Activated naive CD4-positive, alpha-beta T cell treated with anti-CD3 and anti-CD28 coated beads, Interleukin-2, amount 10 ng/mL, durations not matched to agents 5 hours and 36 hours (primary cell): Measurements from ENCODE around the gene MED25. TPM values are rescaled to one million over a fixed set of nuclear protein-coding genes. Genes with fewer than 3 reads are reported as not detected.

ENCODE experiments used
- microRNA-seq: library from miRNA; unstranded; fragments of <30 nt; microRNA quantifications from one replicate; pipeline ENCODE4 v1.2.0, GENCODE V29; 2022; ENCODE audit warnings: borderline microRNAs expressed, borderline replicate concordance
- total RNA-seq, 2 experiments: library from RNA; stranded (reverse); gene quantifications; one replicate each; pipeline ENCODE4 v1.2.3, GENCODE V29; 2021

The MED25 gene
- 10 to 100 TPM; 49.9 to 51.3 TPM for total RNA-seq

DNA sequence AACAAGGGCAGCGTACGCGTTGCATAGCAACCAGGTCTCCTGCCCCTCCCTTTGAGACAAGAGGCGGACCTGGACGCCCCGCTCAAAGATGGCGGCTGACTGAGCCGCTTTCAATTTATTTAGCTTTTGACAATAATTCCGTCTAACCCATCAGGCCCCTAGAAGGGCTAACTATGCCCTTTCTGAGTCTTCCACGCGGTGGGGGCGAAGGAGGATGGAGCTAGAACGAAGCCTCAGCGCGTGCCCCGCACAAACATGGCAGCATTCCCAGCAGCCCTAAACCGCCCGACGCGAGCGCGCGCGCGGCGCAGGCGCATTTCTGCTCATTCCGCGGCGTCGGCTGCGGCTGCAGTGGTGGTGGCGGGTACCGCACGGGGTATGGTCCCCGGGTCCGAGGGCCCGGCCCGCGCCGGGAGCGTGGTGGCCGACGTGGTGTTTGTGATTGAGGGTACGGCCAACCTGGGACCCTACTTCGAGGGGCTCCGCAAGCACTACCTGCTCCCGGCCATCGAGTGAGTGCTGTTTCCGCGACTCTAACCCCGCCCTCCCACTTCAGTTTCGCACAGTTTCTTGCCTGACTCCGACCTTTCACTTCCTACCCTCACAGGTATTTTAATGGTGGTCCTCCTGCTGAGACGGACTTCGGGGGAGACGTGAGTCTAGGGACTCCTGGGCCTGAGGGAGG lies at the start of gene MED25:
MED25 (plus strand) TSS at position 326 of the 685 bp plus-strand sequence; CDS start at position 379, 53 bp downstream.

DNA sequence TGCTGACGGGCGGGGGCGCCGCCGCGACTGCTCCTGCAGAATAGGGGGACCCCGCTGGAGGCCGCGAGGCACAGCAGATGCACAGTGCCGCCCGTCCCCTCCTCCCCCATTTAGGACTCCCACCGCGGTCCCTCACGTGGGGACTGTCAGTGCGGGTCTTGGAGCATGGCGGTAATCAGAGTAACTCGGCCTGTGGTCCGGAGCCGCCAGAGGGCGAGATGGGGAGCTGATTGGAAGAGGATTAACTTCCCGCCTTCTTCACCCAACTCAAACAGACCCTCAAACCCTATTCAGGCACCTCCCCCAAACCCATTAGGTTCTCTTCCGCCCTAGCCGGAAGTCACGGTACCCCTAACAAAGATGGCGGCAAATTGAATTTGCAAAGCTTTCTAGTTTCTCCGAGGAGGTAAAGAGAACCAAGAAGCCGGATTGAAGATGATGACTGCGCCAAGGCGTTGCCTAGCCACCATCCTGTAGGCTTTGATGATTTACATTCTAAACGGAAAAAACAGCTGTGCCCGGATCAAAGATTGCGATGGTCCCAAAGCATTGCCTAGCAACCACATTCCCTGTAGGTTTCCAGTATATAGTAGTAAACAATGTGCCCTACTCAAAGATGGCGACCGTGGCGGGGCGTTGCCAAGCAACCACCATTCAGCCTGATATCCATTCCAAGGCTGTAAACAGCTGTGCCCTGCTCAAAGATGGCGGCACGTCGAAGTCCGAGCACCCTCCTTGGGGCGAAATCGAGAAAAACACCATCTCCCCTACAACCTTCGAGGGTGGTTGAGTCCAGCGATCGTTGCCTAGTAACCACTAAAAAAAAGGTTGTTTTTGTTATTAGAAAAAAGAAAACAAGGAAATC lies 4.9 kb upstream of the MED25 start, which contains the start of gene FUZ:
FUZ (minus strand) TSS at position 296 of the 865 bp plus-strand sequence; CDS start at position 110, 186 bp downstream.

DNA sequence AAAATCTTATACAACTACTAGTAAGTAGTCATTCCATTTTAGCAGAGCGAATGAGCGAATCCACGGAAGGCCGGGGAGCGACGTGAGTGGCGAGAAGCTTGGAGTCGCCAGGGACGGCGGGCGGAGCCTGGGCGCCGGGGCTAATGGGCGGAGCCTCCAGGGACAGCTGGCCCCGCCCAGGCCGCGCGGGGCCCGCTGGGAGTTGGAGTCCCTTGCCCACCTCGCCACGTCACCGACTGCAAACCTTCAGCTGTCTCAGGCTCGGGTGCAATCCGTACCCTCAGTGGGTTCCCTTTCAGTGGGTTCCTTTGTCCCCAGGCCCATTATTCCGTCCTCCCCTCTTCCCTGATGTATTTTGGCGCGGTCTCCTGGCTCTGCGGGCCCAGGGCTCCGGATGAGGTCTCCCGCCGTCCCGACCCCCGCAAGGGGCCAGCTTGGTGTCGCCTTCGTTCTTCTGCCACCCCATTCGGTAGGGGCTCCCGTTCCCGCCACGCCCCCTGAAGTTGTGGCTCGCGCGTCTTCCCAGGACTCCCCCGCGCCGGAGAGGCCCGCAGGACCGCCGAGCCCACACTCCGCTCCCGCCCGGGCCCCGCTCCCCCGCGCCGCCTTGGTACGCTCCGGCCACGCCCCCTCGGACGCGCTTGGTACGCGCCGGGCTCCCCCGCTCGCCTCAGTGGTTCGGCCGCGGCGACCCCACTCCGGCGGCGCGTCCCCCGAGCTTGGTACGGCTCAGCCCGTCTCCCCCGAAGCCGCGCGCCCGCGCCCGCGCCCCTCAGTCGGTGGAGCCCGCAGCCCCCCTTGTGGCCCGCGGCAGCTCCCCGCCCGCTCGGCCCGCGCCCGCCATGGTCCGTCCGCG lies 32.6 kb downstream of the MED25 start, which contains the start of gene PTOV1:
PTOV1 (plus strand) TSS at position 673 of the 856 bp plus-strand sequence.

DNA sequence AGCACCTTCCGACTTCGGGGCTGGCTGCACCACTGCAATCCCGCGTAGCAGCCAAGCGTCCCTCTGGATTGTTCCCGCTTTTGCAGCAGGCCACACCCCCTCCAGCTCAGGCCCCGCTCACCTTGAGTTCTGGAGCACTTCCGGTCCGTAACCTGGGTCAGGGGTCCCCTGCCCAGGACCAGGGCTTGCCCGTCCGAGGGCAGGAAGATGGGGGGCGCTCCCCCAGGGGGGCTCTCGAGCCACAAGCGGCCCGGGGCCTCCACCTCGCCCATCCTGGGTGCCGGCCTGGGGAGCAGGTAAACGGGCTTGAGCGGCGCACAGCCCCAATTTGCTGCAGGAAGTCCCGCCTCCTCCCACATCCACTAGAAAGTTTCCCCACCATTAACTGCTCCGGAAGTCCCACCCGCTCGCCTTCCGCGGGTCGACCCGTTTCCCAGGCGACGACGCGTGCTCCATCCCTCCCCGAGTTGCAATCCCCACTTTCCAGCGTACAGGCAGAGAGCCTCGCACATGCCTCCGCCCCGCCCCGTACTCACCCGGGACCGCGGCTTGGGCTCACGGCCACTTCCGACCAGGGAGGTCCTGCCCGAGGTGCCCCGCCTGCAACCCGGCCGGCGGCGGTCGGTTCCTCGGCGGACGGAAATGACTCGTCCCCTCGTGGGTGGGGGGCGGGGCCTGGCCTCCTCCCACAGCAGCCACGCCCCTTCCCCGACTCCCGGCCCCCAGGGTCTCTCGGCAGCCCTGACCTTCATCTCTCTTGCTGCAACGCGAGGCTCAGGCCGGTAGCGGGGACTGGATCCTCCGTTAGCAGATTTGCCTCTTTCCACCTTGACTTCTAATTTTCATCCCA lies 49.1 kb downstream of the MED25 start, which contains the start of gene PNKP:
PNKP (minus strand) TSS at position 644 of the 850 bp plus-strand sequence; CDS start at position 272, 372 bp downstream.

DNA sequence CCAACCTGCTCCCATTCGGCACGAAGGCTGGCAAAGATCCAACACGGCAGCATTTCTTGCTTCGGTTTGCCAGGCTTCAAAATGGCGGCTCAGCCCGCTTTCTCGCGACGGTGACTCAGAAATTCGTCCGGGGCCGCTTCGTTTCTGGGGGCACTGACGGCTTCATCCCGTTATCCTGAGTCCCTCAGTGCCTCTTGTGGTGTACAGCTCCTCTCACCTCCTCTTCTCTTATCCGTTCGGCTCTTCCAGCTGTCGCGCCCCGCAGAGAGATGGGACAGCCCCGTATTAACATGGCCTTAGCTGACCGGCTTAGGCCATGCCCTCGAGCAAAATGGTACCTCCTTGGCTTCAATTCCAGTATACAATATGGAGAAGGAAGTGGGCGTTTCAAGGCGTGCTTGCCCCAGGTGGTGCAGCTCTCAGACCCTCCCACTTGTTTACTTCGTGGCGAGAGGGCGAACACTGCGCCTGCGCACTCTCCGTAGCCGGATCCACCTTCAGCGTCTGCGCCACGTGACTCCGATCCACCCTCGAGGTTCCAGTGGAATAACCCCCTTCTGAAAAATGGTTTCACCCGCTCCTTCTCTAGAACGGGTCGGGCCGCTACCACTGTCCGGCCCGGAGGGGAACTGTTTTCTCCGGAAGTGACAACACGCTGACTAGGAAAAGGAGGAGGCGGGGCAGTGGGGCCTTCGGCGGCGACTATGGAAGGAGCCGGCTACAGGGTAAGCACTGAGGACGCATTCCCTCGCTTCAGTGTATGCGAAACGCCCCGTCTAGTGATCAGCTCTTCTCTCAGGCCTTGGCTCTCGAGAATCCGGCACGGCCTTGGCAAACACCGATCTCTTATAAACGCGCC lies 59.2 kb downstream of the MED25 start, which contains the start of the genes AKT1S1 and TBC1D17:
AKT1S1 (minus strand) TSS at position 336 of the 859 bp plus-strand sequence. CDS start 4,060 bp downstream, outside the sequence.
TBC1D17 (plus strand) TSS at position 683 of the 859 bp plus-strand sequence; CDS start at position 705, 22 bp downstream.

Small RNA genes within 50 kb of the gene (microRNA-seq; reads per million reads assigned to microRNA genes)
- 1.3 reads per million for gene MIR4749
- gene MIR6799, result not detected
- not detected for gene MIR6800

Other genes starting within 250 kb of the MED25 start
- 100 to 1,000 TPM; 408 to 414 TPM for gene NOSIP, start 237.7 kb upstream of the MED25 start, total RNA-seq
- gene PRRG2, start 237.0 kb upstream of the MED25 start, total RNA-seq, result 1 to 10 TPM; 1.8 to 2.2 TPM
- 10 to 100 TPM; 39.3 to 40.8 TPM for gene PRR12, start 227.1 kb upstream of the MED25 start, total RNA-seq
- gene RRAS, start 178.1 kb upstream of the MED25 start, total RNA-seq, result 10 to 100 TPM; 13.7 to 13.8 TPM
- 10 to 100 TPM; 53.6 to 55.0 TPM for gene SCAF1, start 176.1 kb upstream of the MED25 start, total RNA-seq
- 100 to 1,000 TPM; 148 to 156 TPM for gene IRF3, start 152.4 kb upstream of the MED25 start, total RNA-seq
- gene BCL2L12, start 152.4 kb upstream of the MED25 start, total RNA-seq, result 10 to 100 TPM; 47.4 to 50.9 TPM
- 100 to 1,000 TPM; 115 to 116 TPM for gene PRMT1, start 141.0 kb upstream of the MED25 start, total RNA-seq
- gene ADM5, start 128.7 kb upstream of the MED25 start, total RNA-seq, result 1 to 10 TPM; 4.8 to 5.3 TPM
- gene CPT1C, start 127.2 kb upstream of the MED25 start, total RNA-seq, result 1 to 10 TPM; 1.3 to 1.6 TPM
- gene TSKS, start 55.0 kb upstream of the MED25 start, total RNA-seq, result 1 to 10 TPM; 1.2 to 1.7 TPM
- 10 to 100 TPM; 65.0 to 66.1 TPM for gene AP2A1, start 51.3 kb upstream of the MED25 start, total RNA-seq
- gene FUZ, start 5.0 kb upstream of the MED25 start, total RNA-seq, result 10 to 100 TPM; 15.4 to 16.7 TPM
- 10 to 100 TPM; 78.1 to 84.8 TPM for gene PTOV1, start 32.9 kb downstream of the MED25 start, total RNA-seq
- 100 to 1,000 TPM; 125 to 139 TPM for gene PNKP, start 49.3 kb downstream of the MED25 start, total RNA-seq
- 10 to 100 TPM; 19.8 to 20.9 TPM for gene AKT1S1, start 59.1 kb downstream of the MED25 start, total RNA-seq
- gene TBC1D17, start 59.4 kb downstream of the MED25 start, total RNA-seq, result 10 to 100 TPM; 44.5 to 49.3 TPM
- 1 to 10 TPM; 2.4 to 3.7 TPM for gene IL4I1, start 78.6 kb downstream of the MED25 start, total RNA-seq
- gene ATF5, start 110.9 kb downstream of the MED25 start, total RNA-seq, result 10 to 100 TPM; 10.2 to 13.6 TPM
- gene NUP62, start 111.2 kb downstream of the MED25 start, total RNA-seq, result 10 to 100 TPM; 88.2 to 99.8 TPM
- gene SIGLEC11, start 142.9 kb downstream of the MED25 start, total RNA-seq, result not detected
- 10 to 100 TPM; 72.0 to 72.6 TPM for gene VRK3, start 207.1 kb downstream of the MED25 start, total RNA-seq
- gene ZNF473, start 207.7 kb downstream of the MED25 start, total RNA-seq, result 10 to 100 TPM in 1 of 2 experiments, 1 to 10 TPM in 1; 8.4 to 10.4 TPM